Calu3 (cell line): ENCODE data around the gene PTPRZ1. TPM values are rescaled to one million over a fixed set of nuclear protein-coding genes. Genes with fewer than 3 reads are reported as not detected.

Experiments
- BruUV-seq: library from RNA; stranded (reverse); fragments of 400-500 nt; replicated peaks from 2 replicates; lab custom pipeline; 2021; lab: Mats Ljungman, UMichigan
- CTCF ChIA-PET: fragments of 300-600 bp; sonication (Branson Sonifier 250); formaldehyde crosslinking; loops from one replicate; lab custom pipeline; 2022; ENCODE audit warnings: antibody characterized with exemption; lab: Charles Lee
- DNase-seq: peaks from one replicate; pipeline ENCODE4 v3.0.0; 2022
- H3K27ac Mint-ChIP-seq: one replicate; pipeline ENCODE4 v1.8.0; 2022; ENCODE audit warnings: mixed read lengths; ENCODE audit not compliant: unreplicated experiment
- H3K27me3 Mint-ChIP-seq: one replicate; pipeline ENCODE4 v1.8.0; 2022; ENCODE audit warnings: mixed read lengths; ENCODE audit not compliant: unreplicated experiment
- H3K36me3 Mint-ChIP-seq: one replicate; pipeline ENCODE4 v1.8.0; 2022; ENCODE audit warnings: mild to moderate bottlenecking, moderate library complexity, mixed read lengths; ENCODE audit not compliant: insufficient read depth, unreplicated experiment
- H3K4me1 Mint-ChIP-seq: one replicate; pipeline ENCODE4 v1.8.0; 2022; ENCODE audit warnings: mild to moderate bottlenecking, low read depth, mixed read lengths; ENCODE audit not compliant: unreplicated experiment
- H3K4me3 Mint-ChIP-seq: one replicate; pipeline ENCODE4 v1.8.0; 2022; ENCODE audit warnings: mild to moderate bottlenecking, low read depth, moderate library complexity, mixed read lengths; ENCODE audit not compliant: unreplicated experiment
- H3K9me3 Mint-ChIP-seq: one replicate; pipeline ENCODE4 v1.8.0; 2022; ENCODE audit warnings: low read depth, mixed read lengths; ENCODE audit not compliant: unreplicated experiment
- CTCF ChIP-seq: fragments of 200-600 bp; IDR thresholded peaks from one replicate; pipeline ENCODE4 v1.8.0; 2022; ENCODE audit warnings: antibody characterized with exemption; ENCODE audit not compliant: unreplicated experiment
- intact Hi-C: fragments of 100-400 bp; cut with micrococcal nuclease; formaldehyde crosslinking; loops from one replicate; pipeline ENCODE4 v1.10.0; 2022; ENCODE audit not compliant: unreplicated experiment
- total RNA-seq: library from RNA; stranded (reverse); gene quantifications from 2 replicates; pipeline ENCODE4 v1.2.3, GENCODE V29; 2022

PTPRZ1 gene
- total RNA-seq, 1 experiment from 2014 or later, result 4.9 TPM

- CTCF ChIA-PET, result no interaction called here
- H3K27ac Mint-ChIP-seq, result no peak overlapping the region
Measured at GRCh38 chr7:121931149-121931902, 58.4 kb downstream of the PTPRZ1 start.

GRCh38 chr7:121932768-121933167, 59.8 kb downstream of the PTPRZ1 start:
- TF ChIP-seq CTCF, result no peak
- Mint-ChIP-seq H3K9me3 (no peaks in the 10 kb centered on the region), H3K4me3 (no peak overlapping the region), H3K36me3 (no peaks in the 10 kb centered on the region), H3K27me3 (no peaks in the 10 kb centered on the region), H3K27ac (no peak overlapping the region), H3K4me1 (no peaks in the 10 kb centered on the region)
- intact Hi-C loops, result no loop called here
- CTCF ChIA-PET, result no interaction called here
- no TSS peak for BruUV-seq
- no peak for DNase-seq

More at GRCh38 chr7:121931149-121931902, 58.4 kb downstream of the PTPRZ1 start:
- H3K4me1 Mint-ChIP-seq, result no peaks in the 10 kb centered on the region
- no peak for TF ChIP-seq CTCF
- H3K4me3 Mint-ChIP-seq, result no peak overlapping the region
- H3K36me3 Mint-ChIP-seq, result no peaks in the 10 kb centered on the region
- DNase-seq, result no peak
- no TSS peak for BruUV-seq
- H3K27me3 Mint-ChIP-seq, result no peaks in the 10 kb centered on the region
- intact Hi-C loops, result no loop called here
- no peaks in the 10 kb centered on the region for H3K9me3 Mint-ChIP-seq

GRCh38 chr7:121936951-121937623, 64.1 kb downstream of the PTPRZ1 start:
- CTCF ChIA-PET, result no interaction called here
- Mint-ChIP-seq H3K27me3 (no peaks in the 10 kb centered on the region), H3K27ac (no peak overlapping the region), H3K9me3 (no peaks in the 10 kb centered on the region), H3K4me1 (peaks cover 5% of the 10 kb centered on the region), H3K36me3 (no peaks in the 10 kb centered on the region), H3K4me3 (no peak overlapping the region)
- no peak for DNase-seq
- intact Hi-C loops, result no loop called here
- BruUV-seq, result no TSS peak
- no peak for TF ChIP-seq CTCF

- intact Hi-C loops, result no loop called here
- BruUV-seq, result no TSS peak
- no peak for TF ChIP-seq CTCF
- Mint-ChIP-seq H3K36me3 (no peaks in the 10 kb centered on the region), H3K4me1 (peaks cover 7% of the 10 kb centered on the region), H3K27ac (no peak overlapping the region), H3K27me3 (no peaks in the 10 kb centered on the region), H3K4me3 (no peak overlapping the region), H3K9me3 (no peaks in the 10 kb centered on the region)
- CTCF ChIA-PET, result interaction anchor here (0.7 kb wide), 1 partner anchor 181 kb away, joined by 7 read pairs; no protein-coding TSS in a partner anchor
- no peak for DNase-seq
Measured at GRCh38 chr7:121938429-121938996, 65.6 kb downstream of the PTPRZ1 start.
